ENCODE measurements around the gene OR2D3.
A peak's percentile ranks its signal among the peaks of the same experiment; 100 is the strongest.

Gene OR2D3

GRCh38 chr11:6911948-6912347 is 8.9 kb upstream of the OR2D3 start:
- no peak for TF ChIP-seq CTCF (conservative IDR thresholded peaks at IDR 0.05)
- TF ChIP-seq ZFX (IDR thresholded peaks at IDR 0.05) = no peak
- H3K27ac ChIP-seq = no peak overlapping the region

- TF ChIP-seq ZFX (IDR thresholded peaks at IDR 0.05) (no peak), CTCF (conservative IDR thresholded peaks at IDR 0.05) (no peak)
- H3K27ac ChIP-seq = no peak overlapping the region
Observed at GRCh38 chr11:6919698-6920097, 1.1 kb upstream of the OR2D3 start.

GRCh38 chr11:6925007-6925577 is 4.3 kb downstream of the OR2D3 start:
- TF ChIP-seq ZFX (IDR thresholded peaks at IDR 0.05) (no peak), CTCF (conservative IDR thresholded peaks at IDR 0.05) (no peak)
- no peak overlapping the region for H3K27ac ChIP-seq

- peak overlapping the region; percentile 79 for H3K27ac ChIP-seq
- TF ChIP-seq ZFX (IDR thresholded peaks at IDR 0.05) (no peak), CTCF (conservative IDR thresholded peaks at IDR 0.05) (no peak)
Observed at GRCh38 chr11:6925636-6926207, 4.9 kb downstream of the OR2D3 start.

- H3K27ac ChIP-seq = peak within 1 kb of the TSS; percentile 79
- no peak for TF ChIP-seq CTCF (conservative IDR thresholded peaks at IDR 0.05)
- peak; percentile 55; the same call in 1 of the 2 replicates for TF ChIP-seq ZFX (IDR thresholded peaks at IDR 0.05)
Observed at GRCh38 chr11:6926208-6927029, 5.6 kb downstream of the OR2D3 start, which contains the start of gene ZNF215. TSS of gene ZNF215 (plus strand) at chr11:6926426. CDS start at chr11:6932273, 5,847 bp downstream.

GRCh38 chr11:6927030-6927617 is 6.3 kb downstream of the OR2D3 start:
- TF ChIP-seq CTCF (conservative IDR thresholded peaks at IDR 0.05) (no peak), ZFX (IDR thresholded peaks at IDR 0.05) (no peak)
- H3K27ac ChIP-seq = peak overlapping the region; percentile 79

GRCh38 chr11:6928916-6929315 is 8.1 kb downstream of the OR2D3 start:
- TF ChIP-seq ZFX (IDR thresholded peaks at IDR 0.05) = no peak
- no peak for TF ChIP-seq CTCF (conservative IDR thresholded peaks at IDR 0.05)

More at GRCh38 chr11:6928916-6929315, 8.1 kb downstream of the OR2D3 start:
- no peak overlapping the region for H3K27ac ChIP-seq

Measured in C4-2B (cell line).